Tongue (tissue), 2 donors: ENCODE measurements around the gene RNU1-4. TPM values are rescaled to one million over a fixed set of nuclear protein-coding genes. Genes with fewer than 3 reads are reported as not detected.
"Not testable (repeated sequence)": the region's sequence is repeated elsewhere in the genome, so short reads cannot be mapped to it uniquely, and the experiment has no call there.

Experiments
- DNase-seq: peaks from one replicate; pipeline ENCODE4 v3.0.0-alpha.2; 2015
- total RNA-seq: library from RNA; depleted of rRNA; stranded (reverse); fragments of >200 nt; gene quantifications from one replicate; pipeline ENCODE4 v1.2.3, GENCODE V29; 2014

The RNU1-4 gene
- total RNA-seq, 1 donor from 2014 or later, result under 0.01 TPM

DNA sequence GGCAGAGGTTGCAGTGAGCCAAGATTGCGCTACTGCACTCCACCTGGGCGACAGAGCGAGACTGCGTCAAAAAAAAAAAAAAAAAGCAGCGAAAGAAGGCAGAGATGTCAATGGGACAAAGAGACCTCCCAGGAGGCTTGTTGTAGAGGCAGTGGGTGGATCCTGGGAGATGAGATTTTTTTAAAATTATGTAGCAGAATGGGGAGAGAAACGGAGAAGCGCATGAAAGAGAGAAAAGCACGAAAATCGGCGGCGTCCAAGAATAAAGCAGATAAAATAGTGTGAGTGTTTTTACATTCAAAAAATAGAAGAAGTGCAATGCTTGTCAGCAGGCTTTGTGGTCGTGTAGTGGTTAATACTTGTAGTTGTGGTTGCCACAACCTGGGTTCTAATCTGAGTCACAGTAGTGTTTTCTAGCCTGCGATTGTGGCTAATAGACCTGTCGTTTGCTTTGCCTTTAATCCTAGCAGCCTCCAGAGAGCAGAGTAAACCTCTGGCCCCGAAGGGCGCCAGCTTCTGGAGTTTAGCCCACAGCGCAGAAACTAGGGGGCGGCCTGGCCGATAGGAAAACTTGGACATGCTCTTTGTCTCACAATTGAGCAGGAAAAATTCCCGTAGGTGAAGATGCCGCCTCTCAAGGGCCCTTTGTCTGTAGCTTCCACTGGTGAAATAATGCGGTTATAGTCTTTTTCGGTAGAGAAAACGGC is 11.9 kb upstream of the RNU1-4 start:
- not testable (repeated sequence) for DNase-seq

DNA sequence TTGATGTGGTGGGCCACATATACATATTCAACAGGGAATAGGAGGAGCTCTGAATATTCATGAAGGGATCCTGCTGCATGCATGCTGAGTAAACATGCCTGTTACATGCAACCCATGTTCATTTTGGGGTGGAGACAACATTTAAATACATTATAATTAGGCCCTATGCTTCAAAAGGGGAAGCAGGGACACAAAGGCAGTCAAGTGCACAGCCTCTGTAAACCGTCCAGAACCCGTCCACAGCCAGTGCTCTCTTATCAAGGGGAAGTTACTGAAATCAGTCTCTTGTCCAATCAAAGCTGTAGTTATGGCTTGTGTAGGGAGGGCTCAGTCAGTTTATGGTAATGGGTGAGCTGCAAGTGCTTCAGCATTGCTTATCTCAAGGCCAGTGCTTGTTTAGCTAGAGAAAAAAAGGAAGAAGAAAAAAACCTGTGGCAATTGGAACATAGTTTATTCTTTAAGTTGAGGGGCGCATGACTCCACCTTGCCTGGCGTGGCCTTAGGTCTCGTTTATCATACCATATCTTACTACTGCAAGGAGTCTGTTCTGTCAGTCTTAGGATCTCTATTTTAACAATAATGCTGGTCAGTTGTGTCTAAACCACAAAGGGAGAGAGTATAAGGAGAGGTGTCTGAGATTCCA is 7.9 kb upstream of the RNU1-4 start:
- DNase-seq, result not testable (repeated sequence)

DNA sequence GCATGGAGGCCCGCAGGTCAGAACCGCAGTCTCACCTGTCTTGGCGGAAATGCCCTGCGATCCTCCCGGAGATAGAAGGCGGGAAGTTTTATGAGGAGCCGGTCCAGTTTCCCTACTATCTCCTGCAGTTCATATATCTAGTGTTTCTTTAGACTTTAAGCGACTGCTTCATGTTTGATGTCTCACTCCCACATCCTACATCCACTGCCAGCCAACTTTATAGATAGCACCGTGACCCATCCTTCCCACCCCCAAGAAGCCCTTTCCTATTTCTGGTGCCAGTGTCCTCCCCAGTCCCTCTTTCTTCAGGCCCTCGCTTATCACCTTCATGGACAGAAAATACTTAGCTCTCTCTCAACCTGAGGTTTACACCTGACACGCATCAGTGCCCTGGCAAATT is 914 bp downstream of the RNU1-4 start:
- DNase-seq, result not testable (repeated sequence)

DNA sequence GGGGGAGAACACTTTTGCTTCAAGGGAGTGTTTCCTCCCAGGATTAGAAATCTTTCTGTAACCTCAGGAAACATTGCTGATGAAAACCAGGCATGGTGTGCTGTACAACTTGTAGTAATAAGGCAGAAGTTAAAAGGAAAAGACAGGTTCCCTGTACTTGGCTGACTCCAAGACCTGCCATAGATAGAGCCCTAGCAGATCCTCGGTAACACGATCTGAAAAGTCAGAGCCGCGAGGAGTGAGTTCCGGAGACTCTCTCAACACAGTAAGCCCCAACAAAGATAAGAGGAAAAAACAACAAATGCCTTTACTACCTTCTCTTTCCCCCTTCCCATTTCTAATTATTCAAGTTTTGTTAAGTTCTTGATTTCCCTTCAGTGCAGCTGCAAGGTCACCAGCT is 7.3 kb downstream of the RNU1-4 start:
- not testable (repeated sequence) for DNase-seq

DNA sequence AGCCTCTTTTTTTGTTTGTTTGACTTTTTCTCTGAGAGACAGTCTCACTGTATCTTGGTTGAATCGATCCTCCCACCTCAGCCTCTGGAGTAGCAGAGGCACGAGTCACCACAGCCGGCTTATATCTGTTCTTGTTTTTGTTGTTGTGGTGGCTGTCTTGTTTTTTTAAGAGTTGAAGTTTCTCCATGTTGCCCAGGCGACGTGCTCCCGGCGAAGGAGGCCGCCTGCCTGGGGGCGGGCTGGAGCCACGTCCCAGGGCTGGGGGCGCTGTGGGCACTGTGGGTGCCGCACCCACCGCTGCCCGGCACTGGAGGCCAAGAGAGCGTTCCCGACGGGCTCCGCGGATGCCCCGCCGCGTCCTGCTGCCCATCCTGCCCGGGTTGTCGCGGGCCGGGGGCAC is 8.4 kb downstream of the RNU1-4 start:
- not testable (repeated sequence) for DNase-seq

DNA sequence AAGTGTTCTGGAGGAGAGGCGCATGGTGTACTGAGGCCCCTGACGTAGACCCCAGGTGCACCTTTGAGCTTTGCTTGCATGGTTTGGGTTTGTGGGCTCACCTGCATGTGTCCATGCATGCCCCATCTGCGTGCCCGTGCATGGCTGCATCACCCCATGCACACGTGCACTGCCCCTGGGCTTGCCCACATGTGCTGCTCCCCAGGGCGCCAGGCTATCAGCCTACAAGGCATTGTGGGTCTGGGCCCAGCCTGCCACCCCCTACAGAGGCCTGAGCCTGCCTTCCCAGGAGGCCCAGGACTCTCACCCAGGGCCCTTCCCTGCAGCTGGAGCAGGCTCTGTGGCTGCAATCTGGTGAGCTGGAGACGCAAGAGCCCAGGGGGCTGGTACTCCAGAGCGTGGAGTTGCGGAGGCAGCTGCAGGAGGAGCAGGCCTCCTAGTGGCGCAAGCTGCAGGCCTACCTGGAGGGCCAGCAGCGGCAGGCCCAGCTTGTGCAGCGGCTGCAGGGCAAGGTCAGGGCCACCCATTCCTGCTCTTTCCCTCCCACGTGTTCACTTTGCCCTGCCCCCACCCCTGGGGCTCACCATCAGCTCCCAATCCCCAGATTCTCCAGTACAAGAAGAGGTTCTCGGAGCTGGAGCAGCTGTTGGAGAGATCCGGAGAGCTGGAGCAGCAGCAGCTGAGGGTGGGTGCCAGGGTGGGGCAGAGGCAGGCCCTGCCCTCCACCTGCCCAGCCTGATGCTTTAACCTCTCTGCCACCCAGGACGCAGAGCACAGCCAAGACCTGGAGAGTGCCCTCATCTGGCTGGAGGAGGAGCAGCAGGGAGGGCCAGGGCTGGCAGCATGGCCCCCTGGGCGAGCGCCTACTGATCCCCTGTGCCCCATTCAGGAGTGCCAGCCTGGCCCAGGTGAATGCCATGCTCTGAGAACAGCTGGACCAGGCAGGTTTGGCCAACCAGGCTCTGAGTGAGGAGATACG is 9.9 kb downstream of the RNU1-4 start:
- DNase-seq, result not testable (repeated sequence)

DNA sequence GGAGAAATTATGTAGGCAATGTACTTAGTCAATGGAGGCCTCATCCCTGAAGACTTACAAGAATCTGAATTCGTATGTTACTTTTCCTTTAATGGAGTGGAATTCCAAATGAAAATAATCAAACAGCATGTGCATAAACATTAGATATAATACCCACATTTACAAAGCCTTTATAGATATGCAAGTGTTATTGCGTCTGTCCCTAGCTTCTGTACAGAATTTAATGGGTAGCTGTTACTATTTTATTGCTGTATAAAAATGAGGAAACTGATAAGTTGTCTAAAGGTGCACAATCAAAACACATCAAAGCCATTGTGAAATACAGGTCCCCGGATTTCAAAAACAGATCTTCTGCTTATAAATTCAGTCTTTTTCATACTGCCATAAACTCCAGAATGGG is 12.5 kb downstream of the RNU1-4 start:
- DNase-seq, result not testable (repeated sequence)

DNA sequence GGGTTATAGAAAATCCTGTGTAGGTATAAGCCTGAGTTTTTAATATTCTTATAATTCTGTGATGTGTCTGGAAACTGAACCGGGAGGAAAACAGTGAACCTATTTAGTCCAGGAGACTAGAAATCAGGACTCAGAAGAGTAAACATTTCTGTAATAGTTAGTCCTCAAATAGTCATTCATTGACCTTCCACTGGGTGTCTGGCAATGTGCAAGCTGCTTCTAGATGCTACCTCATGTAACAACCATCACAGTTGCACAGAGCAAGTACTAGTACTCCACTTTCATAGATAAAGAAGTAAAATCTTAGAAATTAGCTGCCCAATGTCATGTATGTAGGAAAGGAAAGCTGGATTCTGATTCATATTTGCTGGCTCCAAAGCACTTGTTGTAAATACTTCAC is 15.1 kb downstream of the RNU1-4 start:
- DNase-seq, result not testable (repeated sequence)

DNA sequence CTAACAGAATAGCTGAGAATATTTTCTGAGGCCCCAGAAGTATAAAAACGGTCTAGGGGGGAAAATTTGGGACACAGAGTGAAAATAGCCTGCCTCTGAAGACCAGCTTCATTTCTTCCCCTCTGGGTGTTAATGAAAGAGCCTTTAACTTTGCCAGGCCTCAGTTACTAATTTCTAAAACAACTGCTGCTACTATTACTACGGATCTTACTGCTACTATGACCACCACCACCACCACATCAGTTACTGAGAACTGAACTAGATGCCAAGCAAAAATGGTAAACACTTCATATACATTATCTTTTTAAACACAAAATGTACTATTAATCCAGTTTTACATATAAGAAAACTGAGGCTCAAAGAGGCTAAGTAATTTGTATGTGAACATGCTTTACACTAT is 15.6 kb downstream of the RNU1-4 start:
- DNase-seq, result not testable (repeated sequence)

DNA sequence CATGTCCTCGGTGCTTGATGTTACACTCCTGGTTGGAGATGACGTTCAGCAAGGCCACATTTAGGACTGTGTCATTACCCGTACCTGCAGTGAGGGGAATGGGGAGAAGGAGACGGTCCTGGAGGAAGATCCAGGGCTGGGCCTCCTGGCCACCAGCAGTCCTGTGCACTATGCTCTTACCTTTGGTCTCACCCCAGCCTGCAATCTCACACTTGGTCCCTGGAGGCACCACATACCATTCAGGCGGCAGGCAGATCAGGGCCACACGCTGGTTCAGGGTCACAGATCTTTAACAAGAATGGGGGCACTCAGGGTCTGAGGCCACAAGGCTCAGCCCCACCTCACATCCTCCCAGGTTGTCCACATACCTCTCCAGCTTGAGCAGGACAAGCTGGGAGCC is 17.3 kb downstream of the RNU1-4 start:
- not testable (repeated sequence) for DNase-seq

DNA sequence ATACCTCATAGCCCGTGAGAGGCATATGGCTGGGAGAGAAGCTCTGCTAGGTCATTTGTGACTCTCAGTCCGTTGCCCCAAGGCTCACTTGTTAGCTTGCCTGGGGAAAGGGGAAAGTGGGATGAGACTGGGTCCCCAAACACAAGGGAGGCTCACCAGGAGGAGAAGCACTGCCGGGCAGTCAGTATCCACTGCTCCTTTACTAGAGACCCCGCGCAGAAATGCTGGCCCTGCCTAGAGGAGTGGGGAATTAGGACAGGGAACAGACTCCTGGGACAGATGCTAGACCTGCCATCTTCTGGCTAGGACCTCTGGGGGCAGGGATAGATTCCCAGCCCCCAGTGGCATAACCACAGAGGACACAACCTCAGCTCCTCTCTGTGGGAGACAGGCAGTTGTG is 17.7 kb downstream of the RNU1-4 start:
- not testable (repeated sequence) for DNase-seq

DNA sequence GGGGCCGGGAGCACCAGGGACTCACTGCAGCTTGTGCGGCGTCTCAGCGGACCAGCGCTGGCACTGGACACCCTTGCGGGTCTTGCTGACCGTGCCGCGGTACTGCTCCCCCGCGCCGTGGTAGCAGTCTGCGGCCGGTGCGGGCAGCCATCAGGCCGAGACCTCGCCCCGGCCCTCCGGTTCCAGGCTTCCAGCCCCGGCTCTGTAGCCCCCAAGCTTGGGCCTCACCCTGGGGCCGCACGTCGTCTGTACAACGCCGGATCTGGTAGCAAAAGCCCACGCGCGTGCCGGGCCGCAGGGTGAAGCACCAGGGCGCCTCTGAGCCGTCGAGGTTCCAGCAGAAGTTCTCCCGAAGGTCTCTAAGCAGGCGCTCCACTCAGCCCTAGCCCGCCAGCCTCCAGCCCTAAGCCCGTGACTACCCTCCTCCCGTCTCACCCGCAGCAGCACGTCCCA is 18.8 kb downstream of the RNU1-4 start:
- DNase-seq, result peak; percentile 1

DNA sequence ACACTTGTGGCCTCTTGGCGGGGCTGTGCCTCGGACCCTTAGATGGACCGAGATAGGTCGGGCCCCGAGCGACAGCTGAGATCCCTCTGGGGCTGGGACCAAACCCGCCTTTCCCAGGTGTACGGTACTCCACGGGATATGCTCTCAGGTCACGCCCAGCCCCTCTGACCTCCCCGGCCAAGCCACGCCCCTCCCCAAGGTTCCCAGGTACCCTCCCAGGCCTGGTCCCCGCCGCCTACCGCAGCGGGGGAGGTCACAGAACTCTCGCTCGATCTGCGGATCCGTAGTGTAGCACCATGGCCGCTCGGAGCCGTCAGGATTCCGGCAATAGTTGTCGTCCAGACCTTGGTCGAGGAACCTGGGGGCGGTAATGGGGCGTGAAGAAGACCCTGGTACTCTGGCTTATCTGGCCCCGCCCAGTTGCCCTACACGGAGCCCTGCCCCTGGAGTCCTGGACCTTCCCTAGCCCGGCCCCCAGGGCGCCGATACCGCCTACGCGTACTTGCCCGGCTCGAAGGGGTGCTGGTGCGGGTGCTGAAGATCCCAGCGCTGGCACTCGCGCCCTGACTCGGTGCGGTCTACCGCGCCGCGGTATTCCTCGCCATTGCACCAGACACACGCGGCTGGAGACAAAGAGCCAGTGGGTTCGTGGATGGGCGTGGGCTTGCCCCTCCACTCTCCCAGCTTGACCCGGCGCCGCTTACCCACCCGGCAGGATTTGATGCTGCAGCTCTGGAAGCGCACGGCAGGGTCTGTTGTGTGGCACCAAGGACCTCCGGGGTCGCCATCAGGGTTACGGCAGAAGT is 19.5 kb downstream of the RNU1-4 start:
- DNase-seq, result not testable (repeated sequence)

DNA sequence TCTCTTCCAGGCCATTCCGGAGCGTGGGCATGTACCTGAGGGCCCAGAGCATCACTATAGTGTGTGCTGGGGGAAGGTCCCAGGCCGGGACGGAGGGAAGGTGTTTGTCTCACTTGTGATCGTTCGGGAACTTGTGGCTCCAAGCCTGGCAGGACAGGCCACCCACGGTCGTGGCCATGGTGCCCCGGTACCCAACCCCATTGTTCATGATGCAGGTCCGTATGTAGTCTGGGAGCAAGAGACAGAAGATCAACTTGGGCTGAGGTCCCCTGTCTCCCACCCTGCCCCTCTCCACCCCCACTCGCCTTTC is 20.1 kb downstream of the RNU1-4 start:
- DNase-seq, result not testable (repeated sequence)

DNA sequence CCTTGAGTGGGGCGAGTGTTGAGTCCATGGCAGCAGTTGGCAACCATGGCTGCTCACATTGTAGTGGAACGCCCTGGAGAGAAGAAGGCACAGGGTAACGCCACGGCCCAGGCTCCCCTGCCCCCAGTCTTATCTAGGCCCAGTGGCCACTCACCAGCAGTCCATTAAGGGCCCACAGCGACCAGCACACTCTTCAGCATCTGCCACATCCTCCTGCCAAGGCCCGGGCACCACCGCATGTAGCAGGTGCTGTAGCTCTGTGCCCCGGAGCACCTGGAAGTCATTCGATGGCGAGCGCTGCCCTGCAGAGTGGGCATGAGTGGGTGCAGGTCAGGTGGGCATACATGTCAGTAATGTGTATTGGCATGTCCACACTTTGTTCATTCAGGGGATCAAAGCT is 20.5 kb downstream of the RNU1-4 start:
- DNase-seq, result not testable (repeated sequence)

DNA sequence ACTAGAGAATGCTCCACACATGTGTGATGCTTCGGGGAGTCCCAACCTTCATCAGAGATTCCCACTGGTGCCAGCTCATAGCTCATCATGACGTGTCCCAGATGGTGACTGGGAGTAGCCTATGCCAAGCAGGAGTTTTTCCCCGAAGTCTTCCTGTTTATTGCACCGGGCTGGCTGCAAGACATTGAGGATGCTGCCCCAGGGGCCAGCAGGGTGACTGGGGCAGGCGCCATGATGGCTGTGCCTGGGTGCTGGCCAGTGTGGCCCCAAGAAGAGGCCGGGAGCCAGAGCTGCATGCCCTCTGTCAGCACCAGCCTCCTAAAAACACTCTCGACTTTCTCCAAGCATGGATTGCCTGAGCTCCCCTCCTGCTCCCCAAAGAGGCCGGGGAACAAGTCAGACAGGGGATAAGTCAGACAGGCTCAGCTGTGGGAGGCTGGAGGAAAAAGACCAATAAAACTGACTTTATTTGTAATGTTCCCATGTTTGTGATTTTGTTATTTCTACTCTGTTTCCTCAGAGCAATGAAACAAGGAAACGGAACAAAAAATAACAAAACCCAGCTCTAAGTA is 24.0 kb downstream of the RNU1-4 start:
- peak; percentile 5 for DNase-seq

DNA sequence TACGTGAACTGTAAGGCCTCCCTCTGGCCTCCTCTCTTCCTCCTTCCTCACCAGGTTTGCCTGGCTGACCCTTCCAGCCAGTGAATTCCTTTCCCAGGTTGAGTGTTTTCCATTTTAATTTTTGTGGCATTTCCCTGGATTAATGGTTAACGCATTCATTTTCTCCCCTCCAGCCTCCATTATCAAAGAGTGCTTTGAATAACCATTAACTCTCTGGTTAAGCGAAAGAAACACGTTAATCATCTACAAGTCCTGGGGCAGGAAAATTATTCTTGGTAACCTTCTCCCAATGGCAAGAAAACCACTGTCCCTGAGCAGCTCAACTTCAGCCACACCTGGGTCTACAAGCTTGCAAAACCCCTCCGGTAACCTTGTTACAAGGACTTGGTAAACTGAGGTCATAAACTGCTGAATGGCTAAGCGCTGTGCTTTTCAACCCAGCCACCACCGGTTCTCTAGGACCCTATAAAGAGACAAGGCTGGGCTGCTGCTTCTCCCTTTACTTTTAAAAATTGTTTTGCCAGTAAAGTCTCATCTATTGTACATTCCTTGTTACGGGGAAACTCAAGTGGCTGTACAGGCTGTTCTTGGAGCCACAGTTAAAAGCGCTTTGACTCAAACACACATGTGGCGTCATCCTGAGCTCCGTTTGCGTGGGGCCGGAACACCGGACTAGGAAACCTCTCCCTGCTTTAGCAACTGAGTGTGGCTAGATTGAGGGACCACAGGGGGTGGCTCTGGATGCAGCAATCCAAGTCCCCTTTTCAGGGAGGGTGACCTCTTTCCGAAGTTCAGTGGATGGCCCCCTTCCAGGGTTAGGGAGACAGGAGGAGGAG is 24.7 kb downstream of the RNU1-4 start:
- peak; percentile 60 for DNase-seq

DNA sequence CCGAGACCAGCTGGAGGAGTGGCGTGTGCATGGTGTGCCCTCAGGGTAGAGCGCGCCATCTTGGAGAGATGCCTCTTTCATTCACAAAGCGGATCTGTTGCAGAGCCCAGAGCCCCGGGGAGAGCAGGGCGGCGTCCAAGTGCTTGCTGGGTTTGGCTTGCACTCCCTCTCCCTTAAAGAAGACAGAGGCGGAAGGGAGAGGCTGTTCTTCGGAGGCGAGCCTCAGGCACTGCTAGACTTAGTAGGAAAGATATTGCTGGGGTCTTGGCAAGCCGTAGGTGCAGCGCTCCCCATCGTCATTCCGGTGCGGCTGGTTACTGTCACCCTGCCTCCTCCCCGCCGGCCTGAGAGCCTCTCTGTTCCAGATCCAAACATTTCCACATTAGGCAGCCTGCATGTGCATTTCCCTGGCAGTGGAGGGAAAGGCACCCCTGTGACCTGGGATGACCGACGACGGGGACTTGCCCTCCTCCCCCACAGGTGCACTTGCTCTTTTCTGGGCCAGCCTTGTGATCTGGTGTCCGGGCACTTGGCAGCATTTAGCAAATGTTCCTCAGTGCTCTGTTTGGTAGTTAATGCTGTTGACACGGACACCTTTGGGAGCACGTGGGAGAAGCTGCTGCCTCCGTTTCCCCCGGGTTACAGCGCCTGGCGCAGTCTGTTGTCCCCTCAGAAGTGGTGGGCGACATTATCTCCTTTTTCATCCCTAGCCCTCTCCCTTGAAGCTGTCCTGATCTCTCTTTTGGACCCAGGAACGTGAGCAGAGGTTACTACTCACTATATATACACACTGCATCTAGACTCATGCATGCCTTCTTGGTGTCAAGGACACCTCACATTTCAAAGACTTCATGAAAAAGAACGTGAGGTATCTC is 25.7 kb downstream of the RNU1-4 start:
- peak; percentile 60 for DNase-seq

DNA sequence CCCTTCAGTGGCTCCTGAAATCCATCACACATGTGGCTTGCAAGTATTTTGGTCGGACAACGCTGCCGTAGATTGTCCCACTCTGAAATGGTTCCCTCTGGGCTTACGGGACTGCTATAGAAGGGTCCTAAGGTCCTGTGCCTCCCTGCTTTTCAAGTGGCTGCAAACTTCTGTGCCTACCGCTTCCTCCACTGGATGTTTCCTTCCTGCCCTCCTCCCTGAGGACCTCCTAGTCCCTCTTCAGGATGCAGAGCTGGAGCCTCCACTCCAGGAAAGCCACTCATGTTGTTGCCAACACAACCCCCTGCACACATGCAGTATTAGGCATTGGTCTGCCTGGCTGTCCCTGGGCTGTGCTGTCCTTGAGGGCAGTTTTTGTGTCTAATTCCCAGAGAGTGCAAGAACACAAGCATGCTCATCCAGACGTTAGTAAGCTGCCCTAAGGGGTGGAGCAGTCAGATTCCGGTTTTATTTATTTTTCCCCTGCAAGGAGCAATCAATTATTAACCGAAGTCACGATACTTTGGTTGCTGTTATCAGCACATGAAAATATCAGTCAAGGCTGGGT is 26.5 kb downstream of the RNU1-4 start:
- DNase-seq, result not testable (repeated sequence)
